Gastrocnemius medialis (tissue), 4 donors: Measurements from ENCODE around the gene KRTAP5-7.
"Not testable (repeated sequence)": the region's sequence is repeated elsewhere in the genome, so short reads cannot be mapped to it uniquely, and the experiment has no call there.

ENCODE experiments used
- CTCF ChIP-seq, 5 experiments: fragments of 450-650 bp in 3 of 5; fragments of 200-600 bp in 2 of 5; sonication (generic) in 2 of 5; IDR thresholded peaks in 4 of 5; conservative IDR thresholded peaks in 1 of 5; 1 replicate in 4 of 5; 2 replicates in 1 of 5; pipeline ENCODE4 v1.5.1; 2016 to 2019; ENCODE audit warnings: antibody characterized with exemption in 5 of 5, mild to moderate bottlenecking in 3 of 5, moderate library complexity in 3 of 5
- POLR2A ChIP-seq, 2 donors: fragments of 450-650 bp; IDR thresholded peaks; one replicate each; pipeline ENCODE4 v1.6.1; 2017; ENCODE audit warnings: antibody characterized with exemption in 2 of 2, mild to moderate bottlenecking in 2 of 2, moderate library complexity in 2 of 2

- TF ChIP-seq CTCF (IDR thresholded peaks at IDR 0.05 in 4 of 5, conservative IDR thresholded peaks at IDR 0.05 in 1 of 5); POLR2A (IDR thresholded peaks at IDR 0.05): not testable (repeated sequence)
These were observed 12.9 kb downstream of the KRTAP5-7 start for GRCh38 chr11:71539971-71540370.
